GM21737 (cell line): ENCODE measurements around the gene CUTA.

ENCODE experiments used
- ATAC-seq: cut with Tn5 transposase; IDR thresholded peaks from one replicate; pipeline ENCODE4 v1.9.1; 2021; ENCODE audit warnings: mild to moderate bottlenecking, moderate library complexity; ENCODE audit not compliant: unreplicated experiment

The CUTA gene

DNA sequence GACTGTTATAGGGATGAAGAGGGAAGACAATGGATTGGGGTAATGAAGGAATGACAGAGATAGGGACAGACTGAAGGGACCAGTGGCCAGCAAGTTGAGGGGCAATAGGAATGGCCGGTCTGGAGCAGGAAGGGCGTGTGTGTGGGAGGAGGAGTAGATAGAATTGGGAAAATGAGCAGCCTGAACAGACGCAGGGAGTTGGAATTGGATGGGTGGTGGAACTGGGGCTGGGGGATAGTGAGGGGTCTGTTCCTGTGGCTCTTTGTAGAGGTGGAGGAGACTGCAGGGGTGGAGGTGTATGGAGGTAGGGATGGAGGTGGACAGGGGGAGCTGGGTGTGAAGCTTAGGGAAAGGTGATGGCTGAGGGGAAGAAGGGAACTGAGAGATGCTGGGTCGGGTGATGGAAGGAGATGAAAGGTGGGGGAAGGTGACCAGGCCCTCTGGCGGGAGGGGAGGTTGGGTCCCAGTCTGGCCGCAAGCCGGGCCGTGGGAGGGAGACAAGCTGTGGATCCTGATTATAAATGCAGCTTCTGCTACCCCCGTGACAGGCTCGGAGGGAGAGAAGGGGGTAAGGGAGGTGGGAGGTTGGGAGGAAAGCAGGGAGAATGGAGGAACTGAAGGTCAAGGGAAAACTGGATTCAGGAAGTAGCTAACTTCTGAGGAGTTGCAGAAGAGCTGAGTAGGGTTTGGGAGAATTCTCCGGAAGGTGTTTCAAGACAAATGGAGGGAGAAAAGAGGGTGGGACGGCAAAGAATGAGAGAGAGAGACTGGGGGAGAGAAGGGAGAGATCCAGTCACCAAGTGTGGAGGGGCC, 7.2 kb upstream of the CUTA start:
- no peak for ATAC-seq

DNA sequence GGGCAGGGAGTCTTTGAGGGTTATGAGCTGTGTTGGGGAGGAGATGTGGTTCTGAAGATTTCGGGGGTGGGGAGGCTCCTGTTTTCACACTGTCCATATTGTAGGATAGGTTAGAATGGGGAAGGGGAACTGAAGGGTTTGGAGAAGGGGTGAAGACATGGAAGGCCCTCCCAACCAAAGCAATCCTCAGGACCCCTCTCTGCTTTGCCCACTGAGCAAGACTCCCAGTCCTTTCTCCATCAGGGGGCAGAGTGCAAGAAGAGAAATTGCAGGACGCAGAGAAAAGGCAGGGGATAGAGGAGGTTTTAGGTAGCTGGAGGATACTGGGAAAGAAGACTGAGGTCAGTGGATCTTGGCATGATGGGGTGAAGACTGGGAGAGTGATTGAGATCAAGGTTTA, 5.9 kb upstream of the CUTA start:
- ATAC-seq: no peak

DNA sequence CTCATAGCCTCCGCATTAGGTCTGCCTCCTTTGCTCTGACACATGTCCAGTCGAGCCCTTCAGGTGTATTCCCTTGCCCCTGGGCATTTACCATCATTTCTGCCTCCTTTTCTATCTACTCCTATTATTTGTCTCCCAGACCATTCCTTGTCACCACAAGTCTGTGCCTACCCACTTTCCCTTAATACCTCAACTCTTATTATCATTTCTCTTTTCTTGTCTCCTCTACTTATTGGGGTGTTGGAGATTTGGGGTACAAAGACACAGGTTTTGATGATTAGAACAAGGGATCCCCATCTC, 3.4 kb upstream of the CUTA start:
- ATAC-seq: no peak

DNA sequence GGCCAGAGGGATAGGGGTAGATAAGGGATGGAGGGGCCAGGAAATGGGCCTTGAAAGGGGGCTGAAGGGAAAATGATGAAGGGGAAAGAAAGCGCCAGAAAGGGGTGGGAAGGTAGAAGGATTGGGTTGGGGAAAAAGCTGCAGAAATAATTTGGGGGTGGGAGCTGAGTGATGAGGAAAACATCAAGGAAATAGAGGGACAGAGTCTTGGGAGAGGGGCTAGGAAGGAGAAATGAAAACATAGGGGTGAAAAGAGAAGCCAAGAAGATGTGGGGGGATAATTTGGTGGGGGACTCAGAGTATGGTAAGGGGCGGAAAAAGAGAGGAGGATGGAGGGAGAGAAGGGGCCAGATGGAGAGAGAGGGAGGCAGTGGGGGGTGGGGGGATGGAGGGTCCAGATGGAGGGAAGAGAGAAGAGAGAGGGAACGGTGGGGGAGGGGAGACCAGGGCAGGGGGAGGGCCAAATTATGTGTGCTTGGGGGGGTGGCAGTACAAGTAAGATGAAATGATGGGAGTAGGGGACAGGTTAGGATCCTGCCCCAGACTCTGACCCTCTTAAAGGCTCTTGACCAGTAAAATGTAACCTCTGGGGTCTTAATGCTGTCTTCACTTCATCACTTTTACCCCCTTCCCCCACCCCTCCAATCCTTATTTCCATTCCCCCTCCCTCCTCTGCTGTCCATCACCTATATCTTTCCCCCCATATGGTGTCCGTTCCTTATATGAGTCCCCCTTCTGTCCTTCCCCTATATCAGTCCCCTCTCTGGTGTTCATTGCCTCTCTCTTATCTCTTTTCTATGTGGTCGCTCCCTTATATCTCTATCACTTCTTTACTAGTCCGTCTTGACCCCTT, 2.8 kb upstream of the CUTA start:
- ATAC-seq: no peak

DNA sequence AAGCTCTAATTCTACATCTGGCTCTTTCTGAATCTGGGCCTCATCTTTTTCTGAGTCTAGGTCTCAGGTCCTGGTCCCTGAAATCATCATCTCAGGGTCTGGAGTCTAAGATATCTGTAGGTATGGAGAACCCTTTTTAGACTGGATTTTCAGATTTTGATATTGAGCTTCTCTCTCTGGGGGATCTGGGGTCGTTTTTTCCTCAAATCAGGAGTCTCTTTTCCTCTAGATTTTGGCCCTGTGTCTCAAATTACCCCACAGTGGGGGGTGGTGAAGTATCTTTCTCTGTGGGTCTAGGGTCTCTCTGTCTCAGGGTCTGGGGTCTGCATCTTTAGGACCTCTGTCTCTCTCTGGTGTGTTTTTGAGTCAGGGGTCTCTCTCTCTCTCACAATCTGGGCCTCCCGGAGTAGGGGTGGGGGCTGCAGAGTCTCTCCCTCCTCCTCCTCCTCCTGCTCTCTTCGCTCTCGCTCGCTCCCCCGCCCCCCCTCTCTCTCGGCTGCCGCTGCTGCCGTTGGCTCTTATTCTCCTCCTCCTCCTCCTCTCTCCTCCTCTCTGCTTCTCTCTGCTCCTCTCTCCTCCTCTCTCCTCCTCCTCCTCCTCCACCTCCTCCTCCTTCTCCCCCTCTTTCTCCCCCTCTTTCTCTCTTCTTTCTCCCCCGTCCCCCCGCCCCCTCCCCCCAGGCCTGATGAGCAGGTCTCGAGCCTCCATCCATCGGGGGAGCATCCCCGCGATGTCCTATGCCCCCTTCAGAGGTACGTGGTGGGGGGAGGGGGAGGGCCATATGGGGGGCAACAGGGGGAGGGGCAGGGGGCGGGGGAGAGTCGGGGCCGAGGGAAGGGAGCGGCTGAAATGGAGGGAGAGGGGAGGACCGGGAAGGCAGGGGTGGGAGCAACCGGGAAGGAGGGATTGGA, 1.9 kb upstream of the CUTA start, which contains the start of gene SYNGAP1:
Gene SYNGAP1 (plus strand): TSS at position 486 of the 911 bp plus-strand sequence. CDS start 200 bp downstream, at position 686.
- ATAC-seq: no peak

DNA sequence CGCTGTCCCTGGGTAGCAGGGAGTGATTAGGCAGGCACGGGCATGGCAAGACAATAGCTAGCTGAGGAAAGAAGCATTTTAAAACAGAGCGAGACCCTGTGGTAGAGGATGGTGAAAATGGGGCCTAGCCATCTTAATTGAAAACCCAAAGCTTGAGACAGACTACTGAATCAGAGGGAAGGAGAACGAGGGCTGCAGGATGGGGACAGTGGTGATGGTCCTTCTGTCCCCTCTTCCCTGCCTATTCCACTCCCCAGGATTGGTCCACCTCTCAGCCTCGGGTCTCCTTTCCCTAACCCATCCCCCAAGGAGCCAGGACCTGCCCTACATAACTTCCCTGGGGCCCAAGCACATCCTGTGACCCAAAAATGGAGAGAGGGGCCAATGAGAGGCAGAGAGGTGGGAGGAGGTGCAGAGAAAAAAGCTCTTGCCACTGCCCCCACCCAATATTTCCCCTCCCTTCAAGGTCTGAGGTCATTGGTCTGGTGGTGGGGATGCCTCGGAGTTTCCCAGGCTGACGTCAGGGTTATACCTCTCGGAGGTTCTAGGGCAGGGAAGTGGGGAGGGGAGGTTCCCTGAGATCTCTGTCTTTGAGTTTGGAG, 884 bp upstream of the CUTA start:
- no peak for ATAC-seq

DNA sequence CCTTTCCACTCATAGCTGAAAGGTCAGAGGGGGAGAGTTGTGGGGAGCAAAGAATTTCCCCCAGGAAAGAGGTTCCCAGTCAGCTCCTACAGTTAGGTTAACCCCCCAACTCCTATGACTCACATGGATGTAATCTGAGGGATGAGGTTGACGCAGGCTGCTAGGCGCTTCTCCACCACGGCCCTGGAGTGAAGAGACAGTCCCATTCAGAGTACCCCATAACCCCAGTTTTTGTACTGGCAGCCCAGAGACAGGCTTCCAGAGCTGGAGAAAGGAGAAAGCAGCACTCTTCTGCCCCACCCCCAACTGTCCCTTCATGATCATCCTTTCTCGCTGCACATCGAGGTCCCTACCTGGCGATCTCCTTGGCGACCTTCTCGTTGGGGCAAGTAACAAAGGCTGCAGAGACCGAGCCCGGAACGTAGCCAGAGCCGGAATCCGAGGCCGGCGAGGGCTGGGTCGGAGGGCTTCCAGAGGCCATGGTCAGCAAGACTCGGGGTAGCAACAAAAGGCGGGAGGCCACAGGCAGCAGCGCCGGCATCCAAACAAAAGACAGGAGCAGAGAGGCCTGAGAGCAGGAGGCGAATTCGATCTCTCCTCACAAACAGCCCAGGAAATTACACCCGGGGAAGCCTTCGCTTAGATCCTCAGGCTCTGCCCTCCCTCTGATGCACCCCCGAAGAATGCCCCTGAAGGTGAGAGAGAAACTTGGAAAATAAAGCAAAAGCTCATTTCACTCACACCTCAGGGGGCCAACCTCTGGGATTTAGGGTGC, 592 bp downstream of the CUTA start:
- ATAC-seq: no peak

DNA sequence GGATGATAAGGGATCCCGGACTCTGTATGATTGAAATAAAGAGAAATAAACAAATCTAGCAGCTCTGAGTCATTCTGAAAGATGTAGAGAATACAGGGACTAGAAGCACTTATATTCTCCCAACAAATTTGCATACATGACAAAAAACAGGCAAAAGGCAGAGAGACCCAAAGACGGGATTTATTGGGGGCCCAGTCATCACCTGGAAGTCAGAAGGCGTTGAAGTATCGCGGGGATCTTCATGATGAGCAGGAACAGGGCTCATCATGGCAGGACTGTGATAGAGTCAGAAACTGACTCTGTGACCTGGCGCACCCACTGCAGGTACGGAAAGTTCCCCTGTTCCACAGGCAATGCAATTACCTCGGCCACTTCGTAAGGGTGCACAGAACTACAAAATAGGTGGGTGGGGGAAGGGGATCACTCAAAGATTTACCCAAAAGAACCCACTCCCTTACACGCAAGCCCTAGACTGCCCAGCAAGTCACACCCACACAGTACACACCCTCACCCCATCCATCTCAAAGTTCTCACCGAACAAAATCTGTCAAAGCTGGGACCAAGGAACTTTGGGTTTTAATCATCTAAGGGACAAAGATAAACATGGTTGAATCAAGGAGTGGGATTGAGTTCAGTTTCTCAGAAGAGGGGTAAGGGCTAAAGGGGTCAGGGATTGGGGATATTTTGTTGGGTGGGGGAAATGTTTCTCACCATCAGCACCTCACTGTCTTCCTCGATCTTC, 1.4 kb downstream of the CUTA start:
- ATAC-seq: no peak

DNA sequence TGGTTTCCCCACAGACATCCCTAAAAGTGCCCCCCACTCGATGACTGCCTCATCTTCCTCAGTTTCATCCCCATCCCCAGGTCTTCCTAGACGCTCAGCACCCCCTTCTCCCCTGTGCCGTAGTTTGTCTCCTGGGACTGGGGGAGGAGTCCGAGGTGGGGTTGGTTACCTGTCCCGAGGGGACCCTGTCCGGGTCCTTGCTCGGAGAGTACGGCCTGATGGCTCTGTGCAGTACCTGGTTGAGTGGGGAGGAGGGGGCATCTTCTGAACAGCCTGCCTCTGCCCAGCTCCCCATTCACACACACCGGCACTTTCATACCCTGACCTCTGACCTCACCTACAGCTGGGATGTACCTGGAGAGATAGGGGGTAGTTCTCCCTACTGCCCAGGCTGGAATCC, 2.1 kb downstream of the CUTA start:
- no peak for ATAC-seq

DNA sequence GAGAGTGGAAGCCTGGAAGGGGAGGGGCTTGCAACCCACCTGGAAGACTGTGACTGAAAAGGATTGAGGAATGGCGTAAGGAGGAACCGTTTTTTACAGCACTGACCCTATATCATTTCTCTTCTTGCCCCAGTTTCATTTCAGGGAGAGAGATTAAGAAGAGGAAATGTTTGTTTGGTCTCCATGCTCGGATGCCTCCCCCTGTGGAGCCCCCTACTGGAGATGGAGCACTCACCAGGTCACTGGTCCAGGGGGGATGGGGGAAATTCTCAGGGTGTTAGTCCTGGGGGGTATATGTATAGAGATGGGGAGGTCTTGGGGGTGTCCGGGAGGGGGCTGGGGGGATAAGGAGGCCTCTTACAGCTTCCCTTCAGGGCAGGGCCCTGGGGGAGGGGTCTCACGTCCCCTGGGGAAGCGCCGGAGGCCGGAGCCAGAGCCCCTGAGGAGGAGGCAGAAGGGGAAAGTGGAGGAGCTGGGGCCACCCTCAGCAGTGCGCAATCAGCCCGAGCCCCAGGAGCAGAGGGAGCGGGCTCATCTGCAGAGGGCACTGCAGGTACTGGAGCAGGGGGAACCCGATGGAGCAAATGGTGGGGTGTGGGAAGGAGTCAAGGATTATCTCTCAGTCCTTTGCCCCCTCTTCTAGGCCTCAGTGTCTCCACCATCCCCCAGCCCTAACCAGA, 3.2 kb downstream of the CUTA start:
- ATAC-seq: no peak

DNA sequence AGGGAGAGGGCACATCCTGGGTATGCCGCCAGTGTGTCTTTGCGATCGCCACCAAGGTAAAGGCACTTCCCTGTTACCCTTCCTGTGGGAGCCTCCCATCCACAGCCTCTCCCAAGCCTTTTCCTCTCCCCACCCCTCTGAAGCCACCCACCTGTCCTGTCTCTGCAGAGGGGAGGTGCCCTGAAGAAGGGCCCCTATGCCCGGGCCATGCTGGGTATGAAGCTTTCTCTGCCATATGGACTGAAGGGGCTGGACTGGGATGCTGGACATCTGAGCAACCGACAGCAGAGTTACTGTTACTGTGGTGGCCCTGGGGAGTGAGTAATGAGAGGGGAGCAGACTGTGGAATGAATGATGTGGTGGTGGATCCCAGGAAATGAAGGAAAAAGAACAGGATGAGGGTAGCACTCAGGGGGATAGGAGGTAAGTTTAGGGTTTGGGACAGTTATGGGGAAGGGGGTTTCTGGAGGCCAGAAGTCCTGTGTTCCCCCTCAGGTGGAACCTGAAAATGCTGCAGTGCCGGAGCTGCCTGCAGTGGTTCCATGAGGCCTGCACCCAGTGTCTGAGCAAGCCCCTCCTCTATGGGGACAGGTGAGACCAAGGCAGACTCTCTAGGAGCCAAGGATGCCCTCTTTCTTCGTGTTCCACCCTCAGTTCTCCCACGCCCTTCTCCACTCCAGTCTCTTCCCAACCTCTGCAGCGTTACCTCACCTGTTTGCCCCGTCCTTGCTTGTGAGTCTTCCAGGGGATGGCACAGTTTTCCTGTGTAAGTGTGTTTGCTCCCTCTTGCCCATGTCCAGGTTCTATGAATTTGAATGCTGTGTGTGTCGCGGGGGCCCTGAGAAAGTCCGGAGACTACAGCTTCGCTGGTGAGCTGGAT, 4.4 kb downstream of the CUTA start:
- no peak for ATAC-seq

DNA sequence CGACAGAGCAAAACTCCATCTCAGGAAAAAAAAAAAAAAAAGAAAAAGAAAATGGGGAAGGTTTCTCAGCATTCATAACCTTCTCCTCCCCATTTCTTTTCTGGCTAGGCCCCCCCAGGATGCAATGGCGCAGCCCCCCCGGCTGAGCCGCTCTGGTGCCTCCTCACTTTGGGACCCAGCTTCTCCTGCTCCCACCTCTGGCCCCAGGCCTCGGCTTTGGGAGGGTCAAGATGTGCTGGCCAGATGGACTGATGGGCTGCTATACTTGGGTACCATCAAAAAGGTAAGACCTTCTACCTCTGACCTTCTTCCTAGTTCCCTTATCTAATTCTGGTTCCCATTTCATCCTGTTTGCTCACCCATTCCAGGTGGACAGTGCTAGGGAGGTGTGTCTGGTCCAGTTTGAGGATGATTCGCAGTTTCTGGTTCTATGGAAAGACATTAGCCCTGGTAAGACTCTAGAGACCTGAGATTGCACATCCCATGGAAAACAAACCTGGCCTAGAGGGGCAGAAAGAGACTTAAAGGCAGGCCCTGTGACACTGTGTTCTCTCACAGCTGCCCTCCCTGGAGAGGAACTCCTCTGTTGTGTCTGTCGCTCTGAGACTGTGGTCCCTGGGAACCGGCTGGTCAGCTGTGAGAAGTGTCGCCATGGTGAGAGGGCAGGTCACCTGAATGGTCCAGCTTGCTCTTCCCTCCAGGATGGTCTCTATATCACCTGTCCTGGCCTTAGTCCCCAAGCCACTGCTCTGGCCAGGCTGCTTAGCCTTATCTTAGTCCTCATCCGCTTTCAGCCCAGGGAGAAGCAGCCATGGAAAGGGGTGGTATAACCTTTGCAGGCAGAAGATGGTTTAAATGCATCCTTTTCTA, 5.5 kb downstream of the CUTA start:
- ATAC-seq: no peak

DNA sequence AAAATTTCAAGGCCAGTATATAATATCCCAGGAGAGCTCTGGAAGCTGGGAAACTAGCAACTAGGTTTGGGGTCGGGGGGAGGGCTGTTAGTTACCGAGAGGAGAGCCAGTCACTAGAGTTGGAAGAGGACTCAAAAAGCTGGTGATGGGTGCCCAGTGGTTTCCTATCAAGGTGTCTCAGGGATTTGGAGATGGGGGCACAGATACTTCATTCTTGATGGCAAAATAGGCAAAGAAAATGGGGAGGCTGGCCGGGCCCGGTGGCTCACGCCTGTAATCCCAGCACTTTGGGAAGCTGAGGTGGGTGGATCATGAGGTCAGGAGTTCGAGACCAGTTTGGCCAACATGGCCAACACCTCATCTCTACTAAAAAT, 6.3 kb downstream of the CUTA start:
- ATAC-seq: no peak

DNA sequence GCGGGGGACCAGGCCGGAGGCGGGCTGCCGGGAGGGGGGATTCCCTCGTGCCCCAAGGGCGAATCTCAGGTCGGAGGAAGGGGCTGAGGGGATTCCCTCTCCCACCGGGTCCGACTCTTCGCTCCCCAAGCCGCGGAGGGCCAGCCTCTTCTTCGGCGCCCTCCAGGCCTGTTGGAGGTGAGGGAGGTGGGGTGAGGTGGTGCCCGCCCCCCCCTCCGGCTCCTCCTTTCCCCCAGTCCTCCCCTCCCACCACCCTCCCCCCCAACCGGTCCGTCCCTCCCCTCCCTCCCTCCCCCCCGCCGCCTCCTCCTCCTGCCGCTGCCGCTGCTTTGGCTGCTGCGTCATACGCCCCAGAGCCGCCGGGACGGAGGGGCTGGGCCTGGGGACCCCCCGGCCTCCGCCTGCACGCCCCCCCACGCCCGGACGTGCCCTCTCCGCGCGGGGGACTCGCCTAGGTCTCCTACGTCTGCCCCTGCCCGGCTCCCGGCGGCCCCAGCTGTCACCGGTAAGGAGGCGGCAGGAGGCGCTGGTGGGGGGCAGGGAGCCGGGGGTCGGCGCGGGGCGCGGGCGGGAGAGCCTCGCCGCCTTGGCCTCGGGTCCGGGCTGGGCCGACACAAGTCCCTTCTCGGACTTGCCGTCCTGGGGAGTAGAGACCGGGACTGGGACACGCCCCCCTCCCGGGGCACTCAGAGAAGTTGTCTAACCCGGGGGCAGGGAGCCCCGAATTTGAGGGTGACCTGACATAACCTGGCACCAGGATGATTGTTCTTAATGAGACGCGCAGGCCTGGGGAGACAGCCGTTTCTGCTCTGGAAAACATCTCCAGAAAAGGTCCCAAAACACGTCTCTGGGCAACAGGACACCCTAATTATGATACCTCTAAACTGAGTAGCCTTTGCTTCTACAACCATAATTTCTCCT, 6.9 kb downstream of the CUTA start, which contains the start of gene PHF1:
Gene PHF1 (plus strand): TSS at position 304 of the 921 bp plus-strand sequence. CDS start 1,250 bp downstream, outside the sequence.
- ATAC-seq: peak; percentile 27

DNA sequence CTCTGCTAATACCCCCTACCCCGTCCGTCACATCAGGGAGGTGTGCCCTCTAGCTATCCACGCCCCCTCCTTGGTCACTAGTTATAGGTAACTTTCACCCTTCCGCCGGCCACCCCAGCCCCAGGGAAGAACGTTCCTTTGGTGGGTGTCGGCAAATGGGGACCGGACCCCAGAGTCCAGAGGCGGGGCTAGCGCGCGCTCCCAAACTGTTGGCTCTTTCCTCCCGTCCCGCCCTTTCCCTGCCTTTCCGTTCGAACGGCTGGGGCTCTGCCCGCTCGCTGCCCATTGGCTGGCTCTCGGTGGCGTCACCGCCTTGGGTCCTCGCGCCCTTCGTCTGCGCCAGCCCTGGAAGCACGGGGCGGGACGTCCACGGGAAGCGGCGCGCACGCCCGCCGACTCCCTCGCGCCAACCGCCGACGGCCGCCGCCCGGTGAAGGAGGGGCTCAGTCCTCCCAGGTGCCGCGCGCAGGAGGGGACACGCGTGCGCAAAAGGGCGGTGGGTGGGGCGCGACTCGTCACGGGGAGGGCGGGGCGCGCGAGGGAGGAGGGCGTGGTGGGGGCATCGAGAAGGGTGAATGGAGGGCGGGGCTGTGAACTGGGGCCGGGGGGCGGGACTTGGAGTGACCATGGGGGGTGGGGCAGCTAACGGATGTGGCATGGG, 7.7 kb downstream of the CUTA start:
- peak; percentile 70 for ATAC-seq
